Esophagus (tissue), 2 donors: ENCODE results near the gene CTBP2. TPM values are rescaled to one million over a fixed set of nuclear protein-coding genes. Genes with fewer than 3 reads are reported as not detected.
"Not testable (repeated sequence)": the region's sequence is repeated elsewhere in the genome, so short reads cannot be mapped to it uniquely, and the experiment has no call there.

Source experiments
- H3K27ac ChIP-seq, 2 donors: one replicate each; pipeline ENCODE4 v1.5.1; 2013; ENCODE audit warnings: low read depth in 2 of 2, mild to moderate bottlenecking in 2 of 2, inconsistent platforms in 1 of 2, low read length in 1 of 2, moderate library complexity in 1 of 2
- H3K27me3 ChIP-seq, 2 donors: one replicate each; pipeline ENCODE4 v1.6.1; 2013; ENCODE audit warnings: low read length in 2 of 2, control low read depth in 1 of 2, mild to moderate bottlenecking in 1 of 2; ENCODE audit not compliant: insufficient read depth in 2 of 2, control insufficient read depth in 1 of 2
- H3K36me3 ChIP-seq, 2 donors: one replicate each; pipeline ENCODE4 v1.6.1; 2013; ENCODE audit warnings: low read length in 1 of 2; ENCODE audit not compliant: control insufficient read depth in 2 of 2, insufficient read depth in 2 of 2
- H3K4me1 ChIP-seq, 2 donors: one replicate each; pipeline ENCODE4 v1.6.1; 2013; ENCODE audit warnings: low read length in 1 of 2; ENCODE audit not compliant: control insufficient read depth in 2 of 2, insufficient read depth in 2 of 2
- H3K4me3 ChIP-seq, 2 donors: one replicate each; pipeline ENCODE4 v1.5.1; 2013; ENCODE audit warnings: low read length in 2 of 2, mild to moderate bottlenecking in 2 of 2, low read depth in 1 of 2, moderate library complexity in 1 of 2
- H3K9me3 ChIP-seq, 2 donors: one replicate each; pipeline ENCODE4 v1.6.1; 2013; ENCODE audit warnings: mild to moderate bottlenecking in 2 of 2, low read depth in 1 of 2, low read length in 1 of 2, moderate library complexity in 1 of 2; ENCODE audit not compliant: control insufficient read depth in 2 of 2, insufficient read depth in 1 of 2
- WGBS, 2 donors: extraction: QIAGEN DNeasy Blood & Tissue Kit; methylation state at CpG; one replicate each; pipeline ENCODE4 v1.1.7; 2013; 5-methylcytosine and 5-hydroxymethylcytosine counted together
- polyA plus RNA-seq, 2 donors: library from polyadenylated mRNA; stranded (reverse); fragments of 200-250 nt; gene quantifications; one replicate each; pipeline ENCODE4 v1.2.3, GENCODE V29; 2013
- donor health status: healthy with polysubstance abuse.
- donor health status: Bipolar disorder and iron deficiency.

CTBP2 gene
- polyA plus RNA-seq, 2 donors = 15.4 to 33.3 TPM

GRCh38 chr10:125187238-125188194 is 27.2 kb upstream of the CTBP2 start:
- WGBS, 2 donors = 72 to 83% methylated on average over 6 of the region's 6 CpGs

GRCh38 chr10:125186431-125187170 is 26.2 kb upstream of the CTBP2 start:
- H3K9me3 ChIP-seq = no peaks in the 10 kb centered on the region
- 86 to 89% methylated on average over 18 of the region's 18 CpGs for WGBS, 2 donors
- H3K4me3 ChIP-seq = no peak overlapping the region
- H3K36me3 ChIP-seq = no peaks in the 10 kb centered on the region
- H3K4me1 ChIP-seq = no peaks in the 10 kb centered on the region
- H3K27ac ChIP-seq = no peak overlapping the region
- H3K27me3 ChIP-seq = no peaks in the 10 kb centered on the region

More at GRCh38 chr10:125187238-125188194, 27.2 kb upstream of the CTBP2 start:
- H3K4me1 ChIP-seq = no peaks in the 10 kb centered on the region
- no peak overlapping the region for H3K4me3 ChIP-seq
- no peaks in the 10 kb centered on the region for H3K9me3 ChIP-seq
- no peaks in the 10 kb centered on the region for H3K27me3 ChIP-seq
- H3K27ac ChIP-seq = no peak overlapping the region
- H3K36me3 ChIP-seq = no peaks in the 10 kb centered on the region

- H3K4me1 ChIP-seq, H3K9me3 ChIP-seq, H3K27me3 ChIP-seq, H3K27ac ChIP-seq, H3K36me3 ChIP-seq, H3K4me3 ChIP-seq: not testable (repeated sequence)
- WGBS, 2 donors = 84 to 98% methylated on average over 2 of the region's 3 CpGs
These were observed 18.7 kb upstream of the CTBP2 start for GRCh38 chr10:125179107-125179506.

- H3K4me1 ChIP-seq = no peaks in the 10 kb centered on the region
- H3K36me3 ChIP-seq = no peaks in the 10 kb centered on the region
- H3K9me3 ChIP-seq = no peaks in the 10 kb centered on the region
- no peak overlapping the region for H3K27ac ChIP-seq
- H3K4me3 ChIP-seq = no peak overlapping the region
- WGBS, 2 donors = 74 to 81% methylated on average over 14 of the region's 14 CpGs
- H3K27me3 ChIP-seq = no peaks in the 10 kb centered on the region
These were observed 17.6 kb upstream of the CTBP2 start for GRCh38 chr10:125177641-125178640.

- H3K4me1 ChIP-seq = no peaks in the 10 kb centered on the region
- no peak overlapping the region for H3K27ac ChIP-seq
- H3K36me3 ChIP-seq = no peaks in the 10 kb centered on the region
- no peaks in the 10 kb centered on the region for H3K9me3 ChIP-seq
- 60 to 66% methylated on average over 8 of the region's 8 CpGs for WGBS, 2 donors
- H3K4me3 ChIP-seq = no peak overlapping the region
- H3K27me3 ChIP-seq = peaks cover 0 to 4% of the 10 kb centered on the region in 2 donors
These were observed 15.4 kb upstream of the CTBP2 start for GRCh38 chr10:125175807-125176206.

- Histone ChIP-seq H3K9me3 (no peaks in the 10 kb centered on the region), H3K27ac (no peak overlapping the region), H3K27me3 (peaks cover 0 to 4% of the 10 kb centered on the region in 2 donors), H3K36me3 (no peaks in the 10 kb centered on the region), H3K4me3 (no peak overlapping the region), H3K4me1 (no peaks in the 10 kb centered on the region)
- WGBS, 2 donors = 45 to 56% methylated on average over 9 of the region's 9 CpGs
These were observed 14.0 kb upstream of the CTBP2 start for GRCh38 chr10:125174360-125174759.

GRCh38 chr10:125172694-125173093 is 12.3 kb upstream of the CTBP2 start:
- WGBS, 2 donors = 94 to 95% methylated on average over 9 of the region's 9 CpGs
- Histone ChIP-seq H3K27ac (no peak overlapping the region), H3K27me3 (peaks cover 0 to 4% of the 10 kb centered on the region in 2 donors), H3K36me3 (no peaks in the 10 kb centered on the region), H3K9me3 (no peaks in the 10 kb centered on the region), H3K4me3 (no peak overlapping the region), H3K4me1 (no peaks in the 10 kb centered on the region)

- no peak overlapping the region for H3K27ac ChIP-seq
- 77 to 78% methylated on average over 12 of the region's 12 CpGs for WGBS, 2 donors
- H3K36me3 ChIP-seq = no peaks in the 10 kb centered on the region
These were observed 11.3 kb upstream of the CTBP2 start for GRCh38 chr10:125171402-125172306.

More at GRCh38 chr10:125171402-125172306, 11.3 kb upstream of the CTBP2 start:
- Histone ChIP-seq H3K27me3 (peaks cover 0 to 4% of the 10 kb centered on the region in 2 donors), H3K4me3 (no peak overlapping the region), H3K9me3 (no peaks in the 10 kb centered on the region), H3K4me1 (no peaks in the 10 kb centered on the region)
